LNCAP (cell line): ENCODE data around the gene CA9.

Source experiments
- CTCF ChIP-seq: fragments of 450-650 bp; IDR thresholded peaks from 2 replicates; pipeline ENCODE4 v1.5.1; 2017; ENCODE audit warnings: mild to moderate bottlenecking

Gene CA9

GRCh38 chr9:35690294-35690613 lies 16.5 kb downstream of the CA9 start:
- no peak for TF ChIP-seq CTCF

GRCh38 chr9:35690614-35691333 lies 17.0 kb downstream of the CA9 start:
- no peak for TF ChIP-seq CTCF

- no peak for TF ChIP-seq CTCF
Measured at GRCh38 chr9:35691334-35691650, 17.6 kb downstream of the CA9 start.

GRCh38 chr9:35691757-35692301 lies 18.1 kb downstream of the CA9 start:
- TF ChIP-seq CTCF: no peak

GRCh38 chr9:35695943-35696401 lies 22.2 kb downstream of the CA9 start:
- TF ChIP-seq CTCF: no peak

GRCh38 chr9:35696520-35697215 lies 22.9 kb downstream of the CA9 start:
- peak; percentile 95 for TF ChIP-seq CTCF

GRCh38 chr9:35697486-35697885 lies 23.8 kb downstream of the CA9 start:
- no peak for TF ChIP-seq CTCF
